Adrenal gland (tissue), 5 donors: ENCODE data around the gene LRFN4.

ENCODE experiments used
- CTCF ChIP-seq, 6 experiments: fragments of 450-650 bp in 4 of 6; fragments of 200-600 bp in 2 of 6; sonication (generic) in 1 of 6; IDR thresholded peaks; 1 replicate in 5 of 6; 2 replicates in 1 of 6; pipeline versions ENCODE4 v1.5.1 to v1.8.0; 2016 to 2021; ENCODE audit warnings: antibody characterized with exemption in 6 of 6, mild to moderate bottlenecking in 2 of 6, moderate library complexity in 1 of 6
- POLR2A ChIP-seq, 2 donors: fragments of 450-650 bp; IDR thresholded peaks; one replicate each; pipeline ENCODE4 v1.6.1; 2017; ENCODE audit warnings: antibody characterized with exemption in 2 of 2, mild to moderate bottlenecking in 2 of 2, moderate library complexity in 1 of 2
- donor health status: DM: no; HTN: no; CAD: no.

GRCh38 chr11:66875378-66875777 lies 18.5 kb downstream of the LRFN4 start:
- TF ChIP-seq POLR2A (IDR thresholded peaks at IDR 0.05) (no peak), CTCF (IDR thresholded peaks at IDR 0.05) (no peak)
